Measurements from ENCODE around the gene SLC6A11.

SLC6A11 gene

GRCh38 chr3:10816019-10816862 is at the start of gene SLC6A11:
Gene SLC6A11 (plus strand): TSS chr3:10816228. CDS start chr3:10816266, 38 bp downstream.
- no peak for DNase-seq (ENCODE audit: low spot score)

GRCh38 chr3:10768708-10769394 is 47.2 kb upstream of the SLC6A11 start:
- DNase-seq (ENCODE audit: low spot score): no peak

DNA sequence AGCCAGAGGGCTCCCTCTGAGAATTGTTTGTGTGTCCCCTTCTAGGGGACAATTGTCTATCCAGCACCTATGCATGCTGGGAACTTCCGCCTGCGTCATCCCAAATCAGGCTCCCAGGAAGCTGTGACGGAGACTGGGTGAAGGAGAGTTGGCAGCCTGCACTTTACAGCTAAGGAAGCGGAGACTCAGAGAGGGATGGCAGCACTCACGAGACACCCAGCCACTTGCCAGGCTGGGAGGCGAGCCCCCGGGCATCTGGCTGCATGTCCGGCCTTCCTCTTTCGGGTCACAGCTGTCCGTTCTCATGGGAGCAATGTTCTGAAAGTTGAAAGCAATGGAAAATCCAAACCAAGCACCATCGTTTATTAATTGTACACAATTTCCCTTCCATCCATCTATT is 45.5 kb upstream of the SLC6A11 start:
- DNase-seq (ENCODE audit: low spot score): no peak

DNA sequence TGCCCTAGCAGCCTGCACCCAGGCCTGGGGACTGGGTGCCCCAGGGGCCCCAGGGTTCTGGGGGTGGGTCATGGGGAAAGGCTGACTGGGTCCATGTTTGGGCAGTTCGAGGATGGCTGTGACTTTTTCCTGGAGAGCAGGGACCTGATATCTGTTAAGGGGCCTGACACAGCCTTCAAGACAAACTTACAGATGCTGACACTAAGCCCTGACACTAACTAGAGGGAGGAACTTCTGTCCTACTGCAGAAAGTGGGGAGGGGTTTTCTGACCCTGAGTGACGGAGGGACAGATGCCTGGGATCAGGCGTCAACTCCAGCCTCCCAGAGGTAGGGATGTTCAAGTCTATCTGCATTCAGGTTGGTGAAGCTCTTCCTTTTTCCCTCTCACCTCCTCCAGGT is 45.0 kb upstream of the SLC6A11 start:
- no peak for DNase-seq (ENCODE audit: low spot score)

DNA sequence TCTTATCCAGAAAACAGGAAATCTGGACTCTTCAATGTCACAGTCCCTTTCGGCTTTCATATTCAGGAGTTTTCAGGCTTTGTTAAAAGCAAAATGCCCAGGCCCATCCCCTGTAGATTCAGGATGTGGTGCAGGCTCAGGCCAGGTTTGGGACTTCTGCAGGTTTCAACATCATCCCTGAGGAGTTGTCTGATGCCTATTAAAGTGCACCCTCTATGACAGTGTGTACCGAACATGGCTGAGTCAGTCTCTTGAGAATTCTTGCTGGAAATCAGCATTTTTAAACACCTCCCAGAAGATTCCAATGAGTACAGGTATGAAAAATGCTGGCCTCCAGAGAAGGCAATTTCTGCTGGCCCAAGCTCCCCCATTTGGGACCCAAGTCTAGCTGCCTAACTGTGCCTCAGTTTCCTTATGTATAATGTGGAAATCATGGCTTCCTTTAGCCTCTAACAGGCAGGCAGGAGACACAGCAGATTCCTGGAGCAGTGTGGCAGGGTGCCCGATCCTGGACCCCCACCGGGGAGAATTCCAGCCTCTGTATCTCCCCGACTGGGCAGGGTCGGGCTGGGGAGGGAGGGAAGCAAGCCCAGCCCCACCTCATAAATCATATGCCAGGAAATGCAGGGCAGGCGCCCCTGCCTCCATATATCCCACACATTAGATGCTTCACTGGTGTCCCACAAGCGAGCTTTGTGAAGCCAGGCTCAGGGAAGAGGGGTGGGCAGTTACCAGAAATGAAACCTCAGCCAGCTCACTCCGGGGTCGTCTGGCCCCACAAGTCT is 44.4 kb upstream of the SLC6A11 start:
- no peak for DNase-seq (ENCODE audit: low spot score)

- no peak for DNase-seq (ENCODE audit: low spot score)
Observed at GRCh38 chr3:10772271-10773161, 43.5 kb upstream of the SLC6A11 start.

DNA sequence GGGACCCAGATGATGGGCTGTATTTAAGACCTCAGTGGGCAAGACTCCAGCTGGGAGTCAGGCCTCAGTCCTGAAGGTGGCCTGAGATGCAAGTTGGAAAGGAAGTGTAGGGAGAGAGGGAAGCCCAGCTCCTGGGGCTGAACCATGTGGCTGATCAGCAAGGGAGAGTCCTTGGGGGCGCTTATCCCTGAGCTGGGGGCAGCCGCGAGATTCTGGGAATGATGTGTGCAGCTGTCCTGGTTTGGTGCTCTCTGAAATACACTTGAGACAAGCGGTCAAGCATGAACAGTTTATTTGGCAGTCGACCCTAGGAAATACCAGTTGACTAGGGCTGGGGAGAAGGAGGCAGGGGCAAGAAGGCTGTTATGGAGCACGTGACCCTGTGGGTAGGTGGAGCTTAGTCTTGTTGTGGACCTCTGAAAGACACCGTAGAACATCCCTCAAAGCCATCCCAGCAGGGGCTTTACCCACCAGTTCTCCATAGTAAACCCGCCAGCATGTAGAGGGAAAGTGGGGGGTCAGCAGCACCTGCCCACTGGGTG is 41.8 kb upstream of the SLC6A11 start:
- no peak for DNase-seq (ENCODE audit: low spot score)

GRCh38 chr3:10774825-10775224 is 41.2 kb upstream of the SLC6A11 start:
- no peak for DNase-seq (ENCODE audit: low spot score)

GRCh38 chr3:10775259-10775658 is 40.8 kb upstream of the SLC6A11 start:
- no peak for DNase-seq (ENCODE audit: low spot score)

GRCh38 chr3:10775828-10776227 is 40.2 kb upstream of the SLC6A11 start:
- DNase-seq (ENCODE audit: low spot score): no peak

DNA sequence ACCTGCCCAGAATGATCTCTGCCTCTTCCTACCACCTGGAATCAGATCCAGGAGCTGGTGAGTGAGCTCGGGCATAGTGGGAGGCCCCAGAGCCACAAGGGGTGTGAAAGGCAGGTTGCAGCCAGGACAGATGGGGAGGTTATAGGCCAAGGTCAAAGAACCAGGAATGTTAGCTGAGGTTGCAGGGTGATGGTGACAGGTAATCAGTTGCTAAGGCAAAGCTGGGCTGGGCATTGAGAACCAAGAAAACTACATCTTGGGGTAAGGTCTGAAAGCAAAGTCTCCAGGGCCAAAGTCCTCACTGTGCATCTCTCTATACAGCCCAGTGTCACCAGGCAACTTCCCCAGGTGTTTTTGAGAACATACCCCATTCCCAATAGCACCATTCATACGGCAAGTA is 38.4 kb upstream of the SLC6A11 start:
- DNase-seq (ENCODE audit: low spot score): no peak

GRCh38 chr3:10778492-10779292 is 37.3 kb upstream of the SLC6A11 start:
- no peak for DNase-seq (ENCODE audit: low spot score)

DNA sequence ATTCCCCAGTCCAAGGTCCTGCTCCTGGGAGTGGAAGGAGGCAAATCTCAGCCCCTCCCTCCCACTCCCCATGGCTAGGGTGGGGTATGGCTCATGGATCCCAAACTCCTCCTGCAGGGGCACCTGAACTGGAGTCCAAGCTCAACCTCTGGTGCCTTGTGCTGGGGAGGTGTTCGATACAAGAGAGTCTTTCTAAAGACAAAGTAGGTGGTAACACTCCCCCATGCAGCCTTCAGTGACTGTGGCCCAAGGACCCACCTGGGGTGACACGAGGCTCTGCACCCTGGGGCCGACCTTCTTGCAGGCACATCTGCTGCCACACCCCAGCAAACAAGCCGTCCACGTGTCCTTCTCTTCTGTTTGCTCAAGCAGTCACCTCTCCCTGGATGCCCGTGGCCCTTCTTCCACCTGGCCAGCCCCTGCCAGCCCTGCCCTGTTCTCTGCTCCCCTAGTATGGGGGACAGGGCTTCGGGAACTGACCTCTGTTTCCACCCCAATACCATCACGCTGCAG is 36.7 kb upstream of the SLC6A11 start:
- DNase-seq (ENCODE audit: low spot score): no peak

DNA sequence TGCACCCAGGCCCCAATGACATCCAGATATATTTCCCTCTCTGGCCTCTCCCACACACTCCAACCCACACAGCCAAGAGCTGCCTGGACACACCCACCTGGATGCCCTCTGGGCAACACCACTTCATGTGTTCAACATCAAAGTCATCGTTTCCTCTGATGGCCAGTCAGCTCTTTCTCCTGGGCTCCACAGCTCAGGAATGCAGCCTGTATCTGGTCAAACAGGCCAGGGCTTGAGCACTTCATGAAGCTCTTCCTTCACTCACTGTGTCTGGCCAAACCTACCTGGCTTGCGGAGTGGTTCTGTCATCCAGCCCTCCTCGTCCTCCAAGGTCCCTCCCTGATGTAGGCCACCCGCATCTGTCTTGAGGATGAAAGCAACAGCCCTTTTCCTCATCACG is 35.8 kb upstream of the SLC6A11 start:
- DNase-seq (ENCODE audit: low spot score): no peak

DNA sequence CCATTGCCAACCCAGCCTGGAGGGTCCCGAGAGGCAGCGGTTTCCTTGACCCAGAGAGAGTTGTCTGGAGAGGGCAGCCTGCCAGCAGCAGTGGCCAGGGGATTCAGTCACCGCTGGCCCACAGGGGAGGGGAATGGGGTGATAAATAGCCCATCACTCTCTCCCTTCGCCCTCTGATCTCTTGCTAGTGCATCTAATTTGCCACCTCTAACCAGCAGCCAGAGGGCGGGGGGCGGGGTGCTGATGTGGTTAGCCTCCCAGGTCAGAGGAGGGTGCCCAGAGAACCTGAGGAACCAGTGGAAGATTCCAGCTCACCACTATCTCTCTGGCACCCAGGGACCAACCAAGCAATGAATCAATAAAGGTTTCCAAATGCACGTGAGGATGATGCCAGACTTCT is 35.1 kb upstream of the SLC6A11 start:
- DNase-seq (ENCODE audit: low spot score): no peak

- no peak for DNase-seq (ENCODE audit: low spot score)
Observed at GRCh38 chr3:10781981-10782380, 34.0 kb upstream of the SLC6A11 start.

GRCh38 chr3:10783360-10784351 is 32.4 kb upstream of the SLC6A11 start:
- peak; percentile 48 for DNase-seq (ENCODE audit: low spot score)

DNA sequence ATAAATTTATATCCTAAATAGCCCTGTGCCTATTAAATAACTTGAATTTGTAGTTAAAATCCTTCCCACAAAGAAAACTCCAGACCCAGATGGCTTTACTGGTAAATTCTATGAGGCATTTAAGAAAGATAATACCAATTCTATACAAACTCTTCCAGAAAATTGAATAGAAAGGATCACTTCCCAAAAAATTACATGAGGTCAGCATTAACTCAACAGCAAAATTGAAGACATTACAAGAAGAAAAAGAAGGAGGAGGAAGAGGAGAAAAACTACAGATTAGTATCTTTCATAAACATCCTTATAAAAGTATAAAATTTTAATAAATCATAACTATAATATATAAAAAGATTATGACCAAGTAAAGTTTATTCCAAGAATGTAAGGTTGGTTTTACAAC is 29.4 kb upstream of the SLC6A11 start:
- no peak for DNase-seq (ENCODE audit: low spot score)

- no peak for DNase-seq (ENCODE audit: low spot score)
Observed at GRCh38 chr3:10788451-10788850, 27.6 kb upstream of the SLC6A11 start.
